IPS-20b (cell line): Measurements from ENCODE around the gene APC2.
"Not testable (repeated sequence)": the region's sequence is repeated elsewhere in the genome, so short reads cannot be mapped to it uniquely, and the experiment has no call there.

Source experiments
- H3K27ac ChIP-seq: one replicate; pipeline ENCODE4 v1.5.1; 2013; ENCODE audit warnings: low read length
- H3K27me3 ChIP-seq: 2 replicates; pipeline ENCODE4 v1.6.1; 2013; ENCODE audit warnings: mild to moderate bottlenecking, low read length, inconsistent platforms; ENCODE audit not compliant: insufficient read depth
- H3K36me3 ChIP-seq: 2 replicates; pipeline ENCODE4 v1.6.1; 2013; ENCODE audit warnings: low read depth, mild to moderate bottlenecking, inconsistent platforms, low read length, moderate library complexity; ENCODE audit not compliant: insufficient read depth
- H3K4me1 ChIP-seq: 2 replicates; pipeline ENCODE4 v1.6.1; 2013; ENCODE audit warnings: mild to moderate bottlenecking, control low read depth, inconsistent platforms, low read length, moderate library complexity; ENCODE audit not compliant: insufficient read depth
- H3K4me3 ChIP-seq: 2 replicates; pipeline ENCODE4 v1.5.1; 2013; ENCODE audit warnings: mild to moderate bottlenecking, low read length, inconsistent platforms
- H3K9ac ChIP-seq: 2 replicates; pipeline ENCODE4 v1.6.1; 2013; ENCODE audit warnings: low read depth, mild to moderate bottlenecking, inconsistent platforms, low read length, moderate library complexity
- H3K9me3 ChIP-seq: 2 replicates; pipeline ENCODE4 v1.6.1; 2013; ENCODE audit warnings: mild to moderate bottlenecking, low read depth, low read length, inconsistent platforms; ENCODE audit not compliant: insufficient read depth

Gene APC2

DNA sequence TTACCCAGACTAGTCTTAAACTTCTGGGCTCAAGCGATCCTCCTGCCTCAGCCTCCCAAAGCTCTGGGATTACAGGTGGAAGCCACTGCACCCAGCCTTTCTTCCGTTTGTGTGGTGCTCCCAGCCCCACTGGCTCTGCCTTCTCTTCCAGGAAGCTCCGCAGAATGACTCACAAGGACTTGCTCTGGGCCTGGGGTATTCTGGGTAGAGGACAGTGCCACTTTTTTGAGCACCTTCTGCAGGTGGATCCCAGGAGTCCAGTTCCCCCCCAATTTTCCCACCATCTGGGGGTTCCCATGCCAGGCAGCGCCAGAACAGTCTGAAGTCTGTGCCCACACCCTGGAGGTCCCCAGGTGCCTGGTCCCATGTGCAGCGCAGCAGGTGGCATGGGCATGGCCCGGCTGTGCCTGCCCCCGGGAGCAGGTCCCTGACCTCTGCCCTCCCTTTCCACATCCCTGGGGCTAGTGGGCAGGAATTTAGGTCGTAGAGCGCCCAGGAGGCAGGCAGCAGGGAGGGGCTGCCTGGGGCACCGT is 42.6 kb downstream of the APC2 start:
- Histone ChIP-seq H3K9me3 (no peaks in the 10 kb centered on the region), H3K27me3 (peaks cover 25% of the 10 kb centered on the region), H3K4me3 (no peak overlapping the region), H3K27ac (no peak overlapping the region), H3K36me3 (no peaks in the 10 kb centered on the region), H3K9ac (no peak overlapping the region), H3K4me1 (no peaks in the 10 kb centered on the region; the same call in 1 of the 2 replicates)

DNA sequence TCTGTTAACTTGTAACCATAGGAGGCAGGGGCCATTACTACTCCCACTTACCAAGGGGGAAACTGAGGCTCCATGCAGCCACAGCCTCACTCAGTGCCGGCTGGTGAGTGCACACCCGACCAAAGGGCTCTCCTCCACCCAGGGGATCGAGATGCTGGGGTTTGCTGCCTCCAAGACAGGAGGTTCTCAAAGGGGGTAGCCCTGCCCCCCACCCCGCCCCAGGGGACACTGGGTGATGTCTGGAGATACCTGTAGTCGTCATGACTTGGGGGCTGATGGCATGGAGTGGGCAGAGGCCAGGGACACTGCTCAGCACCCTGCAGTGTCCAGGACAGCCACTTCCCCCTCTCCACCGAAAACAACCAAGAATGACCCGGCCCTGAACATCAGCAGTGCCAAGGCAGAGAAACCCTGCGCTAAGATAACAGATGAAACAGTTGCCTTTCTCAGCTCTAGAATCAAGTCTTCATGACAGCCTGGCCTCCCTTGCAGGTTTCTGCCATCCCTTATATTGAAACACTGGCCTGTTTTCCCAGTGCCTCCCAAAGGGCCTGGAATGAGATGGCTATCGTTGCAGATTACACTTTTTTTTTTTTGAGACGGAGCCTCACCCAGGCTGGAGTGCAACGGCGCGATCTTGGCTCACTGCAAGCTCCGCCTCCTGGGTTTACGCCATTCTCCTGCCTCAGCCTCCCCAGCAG is 44.3 kb downstream of the APC2 start:
- peaks cover 25% of the 10 kb centered on the region for H3K27me3 ChIP-seq
- H3K36me3 ChIP-seq = no peaks in the 10 kb centered on the region
- H3K4me3 ChIP-seq = no peak overlapping the region
- no peak overlapping the region for H3K9ac ChIP-seq
- H3K4me1 ChIP-seq = no peaks in the 10 kb centered on the region; the same call in 1 of the 2 replicates
- H3K27ac ChIP-seq = no peak overlapping the region
- no peaks in the 10 kb centered on the region for H3K9me3 ChIP-seq

DNA sequence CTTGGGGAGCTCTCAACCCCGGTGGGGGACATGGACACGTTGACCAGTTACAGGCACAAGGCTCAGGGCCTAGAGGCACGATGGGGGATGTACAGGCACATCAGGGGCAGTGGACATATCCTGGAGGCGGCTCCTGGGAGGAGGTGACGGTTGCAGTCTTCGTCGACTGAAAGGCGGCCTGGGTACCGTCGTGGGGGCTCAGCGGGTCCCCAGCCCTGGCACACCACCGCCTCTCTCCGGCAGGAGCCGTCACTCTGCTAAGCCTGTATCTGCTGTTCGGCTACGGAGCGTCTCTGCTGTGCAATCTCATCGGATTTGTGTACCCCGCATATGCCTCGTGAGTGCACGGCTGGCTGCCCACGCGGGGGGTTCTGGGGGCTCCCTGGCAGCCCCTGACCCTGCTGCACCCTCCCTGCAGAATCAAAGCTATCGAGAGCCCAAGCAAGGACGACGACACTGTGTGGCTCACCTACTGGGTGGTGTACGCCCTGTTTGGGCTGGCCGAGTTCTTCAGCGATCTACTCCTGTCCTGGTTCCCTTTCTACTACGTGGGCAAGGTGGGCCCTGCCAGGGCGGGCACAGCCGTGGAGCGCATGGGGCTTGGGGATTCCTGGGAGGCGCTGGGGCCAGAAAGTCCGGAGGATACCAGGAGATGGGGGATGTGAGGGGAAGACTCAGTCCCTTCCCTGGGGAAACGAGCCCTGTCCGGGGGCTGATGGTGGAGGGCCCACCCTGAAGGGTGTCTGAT is 45.3 kb downstream of the APC2 start:
- Histone ChIP-seq H3K4me1 (no peaks in the 10 kb centered on the region), H3K9ac (no peak overlapping the region), H3K27me3 (peaks cover 25% of the 10 kb centered on the region), H3K9me3 (peaks cover 4% of the 10 kb centered on the region; the same call in 1 of the 2 replicates), H3K36me3 (no peaks in the 10 kb centered on the region), H3K4me3 (no peak overlapping the region), H3K27ac (no peak overlapping the region)

DNA sequence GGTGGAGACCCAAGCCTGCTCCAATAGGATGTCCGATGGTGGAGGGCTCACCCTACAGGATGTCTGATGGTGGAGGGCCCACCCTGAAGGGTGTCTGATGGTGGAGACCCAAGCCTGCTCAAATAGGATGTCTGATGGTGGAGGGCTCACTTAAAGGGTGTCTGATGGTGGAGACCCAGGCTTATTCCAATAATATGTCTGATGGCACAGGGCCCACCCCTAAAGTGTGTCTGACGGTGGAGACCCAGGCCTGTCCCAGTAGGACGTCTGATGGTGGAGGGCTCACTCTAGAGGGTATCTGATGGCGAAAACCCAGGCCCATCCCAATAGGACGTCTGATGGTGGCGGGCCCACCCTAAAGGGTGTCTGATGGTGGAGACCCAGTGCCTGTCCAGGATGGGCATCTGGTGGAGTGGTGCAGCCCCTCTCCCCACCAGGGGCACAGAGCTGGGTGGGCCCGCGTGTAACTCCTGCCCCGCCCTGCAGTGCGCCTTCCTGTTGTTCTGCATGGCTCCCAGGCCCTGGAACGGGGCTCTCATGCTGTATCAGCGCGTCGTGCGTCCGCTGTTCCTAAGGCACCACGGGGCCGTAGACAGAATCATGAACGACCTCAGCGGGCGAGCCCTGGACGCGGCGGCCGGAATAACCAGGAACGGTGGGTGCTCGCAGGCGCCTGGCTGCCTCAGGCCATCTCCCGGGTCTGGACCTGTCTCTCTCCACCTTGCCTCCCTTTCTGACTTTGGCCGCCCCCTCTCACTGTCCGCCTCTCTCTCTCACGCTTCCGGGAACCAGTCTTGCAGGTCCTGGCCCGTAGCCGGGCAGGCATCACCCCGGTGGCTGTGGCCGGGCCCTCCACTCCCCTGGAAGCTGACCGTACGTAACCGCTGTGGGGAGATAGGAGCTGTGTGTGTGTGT is 46.1 kb downstream of the APC2 start:
- no peak overlapping the region for H3K9ac ChIP-seq
- peaks cover 25% of the 10 kb centered on the region for H3K27me3 ChIP-seq
- H3K4me3 ChIP-seq = no peak overlapping the region
- H3K36me3 ChIP-seq = no peaks in the 10 kb centered on the region
- no peaks in the 10 kb centered on the region for H3K4me1 ChIP-seq
- H3K9me3 ChIP-seq = peaks cover 4% of the 10 kb centered on the region; the same call in 1 of the 2 replicates
- H3K27ac ChIP-seq = no peak overlapping the region

DNA sequence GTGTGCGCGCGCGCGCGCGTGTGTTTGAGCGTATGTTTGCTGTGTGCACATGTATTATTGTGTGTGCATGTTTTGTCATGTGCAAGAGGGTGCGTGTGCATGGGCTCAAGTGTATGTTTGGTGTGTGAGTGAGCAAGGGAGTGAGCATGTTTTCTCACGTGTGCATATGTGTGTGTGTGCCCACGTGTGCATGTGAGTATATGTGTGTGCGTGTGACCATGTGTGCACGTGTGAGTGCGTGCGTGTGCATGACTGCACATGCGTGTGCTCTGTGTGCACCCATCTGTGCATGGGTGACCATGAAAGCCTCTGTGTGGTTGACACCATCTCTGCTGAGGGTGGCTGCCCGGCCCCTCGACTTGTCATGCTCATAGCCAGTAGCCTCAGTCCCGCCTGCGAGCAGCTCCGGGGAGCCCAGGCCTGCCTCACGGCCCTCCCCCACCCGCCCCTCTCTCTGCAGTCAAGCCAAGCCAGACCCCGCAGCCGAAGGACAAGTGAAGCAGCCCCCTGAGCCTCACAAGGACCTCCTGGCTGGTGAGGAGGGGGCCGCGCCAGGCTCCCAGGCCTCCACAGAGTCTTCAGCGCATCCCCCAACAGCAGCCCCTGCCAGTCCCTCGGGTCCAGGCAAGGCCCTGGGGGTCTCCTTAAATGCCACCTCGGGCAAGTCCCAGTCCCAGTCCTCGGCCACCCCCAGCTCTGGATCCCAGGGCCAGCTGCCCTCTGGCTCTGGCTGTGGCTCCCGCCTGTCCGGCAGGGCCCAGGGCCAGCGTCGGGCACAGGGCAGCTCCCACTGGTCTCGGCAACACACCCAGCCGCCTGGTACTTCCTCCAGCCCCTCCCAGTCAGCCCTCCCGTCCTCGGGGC is 47.0 kb downstream of the APC2 start:
- Histone ChIP-seq H3K4me1 (no peaks in the 10 kb centered on the region), H3K27me3 (peaks cover 16% of the 10 kb centered on the region), H3K9ac (no peak overlapping the region), H3K4me3 (no peak overlapping the region), H3K9me3 (peaks cover 4% of the 10 kb centered on the region; the same call in 1 of the 2 replicates), H3K36me3 (no peaks in the 10 kb centered on the region), H3K27ac (no peak overlapping the region)

DNA sequence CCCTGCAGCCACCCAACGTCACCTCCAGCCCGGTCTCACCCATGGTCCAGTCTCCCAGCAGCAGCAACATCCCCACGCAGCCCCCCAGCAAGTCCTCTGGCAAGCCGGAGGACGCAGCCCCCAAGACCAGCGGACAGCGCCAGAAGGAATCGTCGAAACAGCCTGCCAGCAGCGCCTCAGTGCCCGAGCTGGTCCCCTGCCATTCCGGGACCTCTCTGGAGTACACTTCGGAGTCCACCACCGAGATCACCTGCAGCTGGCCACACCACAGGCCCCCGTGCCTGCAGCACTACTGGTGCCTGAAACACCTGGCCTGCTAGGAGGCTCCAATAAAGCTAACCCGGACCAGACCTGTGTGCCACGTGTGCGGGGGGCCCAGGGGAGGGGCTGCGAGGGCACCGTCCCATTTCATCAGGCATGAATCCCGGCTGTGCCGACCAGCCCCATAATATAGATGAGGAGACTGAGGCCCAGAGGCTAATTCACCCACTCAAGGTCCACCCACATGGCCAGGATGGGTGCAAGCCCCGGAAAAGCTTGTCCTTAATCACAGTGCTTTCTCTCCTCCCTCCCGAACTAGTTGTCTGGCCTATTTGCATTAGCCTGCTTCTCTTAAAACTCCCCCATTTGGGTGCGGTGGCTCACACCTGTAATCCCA is 47.8 kb downstream of the APC2 start:
- peaks cover 14% of the 10 kb centered on the region for H3K27me3 ChIP-seq
- no peak overlapping the region for H3K27ac ChIP-seq
- peaks cover 4% of the 10 kb centered on the region; the same call in 1 of the 2 replicates for H3K9me3 ChIP-seq
- no peak overlapping the region for H3K4me3 ChIP-seq
- no peaks in the 10 kb centered on the region for H3K4me1 ChIP-seq
- H3K36me3 ChIP-seq = no peaks in the 10 kb centered on the region
- no peak overlapping the region for H3K9ac ChIP-seq

DNA sequence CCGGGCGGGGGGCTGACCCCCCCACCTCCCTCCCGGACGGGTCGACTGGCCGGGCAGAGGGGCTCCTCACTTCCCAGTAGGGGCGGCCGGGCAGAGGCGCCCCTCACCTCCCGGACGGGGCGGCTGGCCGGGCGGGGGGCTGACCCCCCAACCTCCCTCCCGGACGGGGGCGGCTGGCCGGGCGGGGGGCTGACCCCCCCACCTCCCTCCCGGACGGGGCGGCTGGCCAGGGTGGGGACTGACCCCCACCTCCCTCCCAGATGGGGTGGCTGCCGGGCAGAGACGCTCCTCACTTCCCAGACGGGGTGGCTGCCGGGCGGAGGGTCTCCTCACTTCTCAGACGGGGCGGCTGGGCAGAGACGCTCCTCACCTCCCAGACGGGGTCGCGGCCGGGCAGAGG is 49.3 kb downstream of the APC2 start:
- H3K27ac ChIP-seq, H3K4me3 ChIP-seq, H3K9ac ChIP-seq, H3K9me3 ChIP-seq, H3K36me3 ChIP-seq, H3K4me1 ChIP-seq: not testable (repeated sequence)
- peaks cover 21% of the 10 kb centered on the region for H3K27me3 ChIP-seq

DNA sequence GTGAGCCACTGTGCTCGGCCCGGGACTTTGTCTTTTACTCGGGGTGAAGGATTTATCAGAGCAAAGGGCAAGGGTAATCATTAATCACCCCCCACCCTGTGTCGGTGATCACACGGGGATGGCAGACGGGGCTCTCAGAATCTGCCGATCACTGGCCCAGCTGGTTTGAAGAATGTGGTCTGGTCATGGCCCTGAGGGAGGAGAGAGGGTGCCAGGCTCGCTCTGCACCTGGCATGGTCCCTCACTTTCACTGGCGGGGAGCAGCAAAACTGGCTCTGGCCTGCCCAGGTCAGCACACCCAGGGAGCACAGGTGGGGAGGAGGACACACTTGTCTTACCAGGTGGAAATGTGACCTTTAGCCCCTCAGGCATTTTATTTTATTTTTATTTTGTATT is 51.3 kb downstream of the APC2 start:
- Histone ChIP-seq H3K4me3 (no peak overlapping the region), H3K27ac (no peak overlapping the region), H3K9me3 (peaks cover 4% of the 10 kb centered on the region; the same call in 1 of the 2 replicates), H3K36me3 (no peaks in the 10 kb centered on the region), H3K4me1 (no peaks in the 10 kb centered on the region), H3K27me3 (peaks cover 37% of the 10 kb centered on the region), H3K9ac (no peak overlapping the region)

DNA sequence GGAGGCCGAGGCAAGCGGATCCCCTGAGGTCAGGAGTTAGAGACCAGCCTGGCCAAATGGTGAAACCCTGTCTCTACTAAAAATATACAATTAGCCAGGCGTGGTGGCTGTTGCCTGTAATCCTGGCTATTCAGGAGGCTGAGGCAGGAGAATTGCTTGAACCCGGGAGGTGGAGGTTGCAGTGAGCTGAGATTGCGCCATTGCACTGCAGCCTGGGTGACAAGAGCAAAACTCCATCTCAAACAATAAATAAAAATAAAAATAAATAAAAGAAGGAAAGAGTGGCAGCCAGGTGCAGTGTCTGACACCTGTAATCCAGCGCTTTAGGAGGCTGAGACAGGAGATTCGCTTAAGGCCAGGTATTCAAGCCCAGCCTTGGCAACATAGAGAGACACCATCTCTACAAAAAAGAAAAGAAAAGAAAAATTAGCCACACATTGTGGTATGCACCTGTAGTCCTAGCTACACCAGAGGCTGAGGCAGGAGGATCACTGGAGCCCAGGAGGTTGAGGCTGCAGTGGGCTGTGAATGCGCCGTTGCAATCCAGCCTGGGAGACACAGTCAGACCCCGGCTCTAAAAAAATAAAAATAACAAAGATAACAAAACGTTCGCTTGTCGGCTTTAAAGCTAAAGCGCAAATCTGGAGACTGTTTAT is 52.6 kb downstream of the APC2 start:
- H3K4me3 ChIP-seq = no peak overlapping the region
- H3K9ac ChIP-seq = no peak overlapping the region
- no peaks in the 10 kb centered on the region for H3K4me1 ChIP-seq
- H3K27me3 ChIP-seq = peaks cover 37% of the 10 kb centered on the region
- no peaks in the 10 kb centered on the region for H3K36me3 ChIP-seq
- peaks cover 4% of the 10 kb centered on the region; the same call in 1 of the 2 replicates for H3K9me3 ChIP-seq
- H3K27ac ChIP-seq = no peak overlapping the region
